Measurements from ENCODE around the gene TP53RK.

The TP53RK gene

DNA sequence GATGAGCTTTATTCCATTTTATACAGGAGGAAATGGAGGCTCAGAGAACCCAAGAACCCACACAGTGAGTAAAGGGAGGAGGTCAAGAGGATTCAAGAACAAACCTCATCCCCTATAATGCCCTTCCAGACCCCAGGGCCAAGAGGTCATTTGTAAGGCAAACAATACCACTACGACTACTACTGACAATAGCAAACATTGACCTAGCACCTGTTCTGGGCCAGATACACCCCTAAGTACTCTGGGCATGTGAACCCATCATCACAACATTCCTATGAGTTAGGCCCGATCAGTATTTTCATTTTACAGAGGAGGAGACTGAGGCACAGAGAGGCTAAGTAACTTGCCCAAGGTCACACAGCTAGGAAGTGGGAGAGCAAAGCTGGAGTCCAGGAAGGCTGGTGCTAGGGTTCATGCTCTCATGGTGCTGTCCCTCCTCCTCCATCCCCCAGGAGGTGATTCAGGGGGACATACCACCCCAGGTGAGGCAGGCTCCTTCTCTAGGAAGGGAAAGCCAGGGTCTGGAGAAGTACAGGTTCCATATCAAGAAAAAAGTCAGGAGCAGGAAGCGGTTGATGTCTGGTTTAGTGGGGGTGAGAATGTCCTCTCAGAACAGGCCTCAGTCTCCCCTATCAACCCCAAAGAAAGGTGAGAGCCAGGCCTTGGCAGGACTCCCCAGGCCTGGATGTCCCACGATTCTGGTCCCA, 51.7 kb downstream of the TP53RK start:
- DNase-seq = no peak

DNA sequence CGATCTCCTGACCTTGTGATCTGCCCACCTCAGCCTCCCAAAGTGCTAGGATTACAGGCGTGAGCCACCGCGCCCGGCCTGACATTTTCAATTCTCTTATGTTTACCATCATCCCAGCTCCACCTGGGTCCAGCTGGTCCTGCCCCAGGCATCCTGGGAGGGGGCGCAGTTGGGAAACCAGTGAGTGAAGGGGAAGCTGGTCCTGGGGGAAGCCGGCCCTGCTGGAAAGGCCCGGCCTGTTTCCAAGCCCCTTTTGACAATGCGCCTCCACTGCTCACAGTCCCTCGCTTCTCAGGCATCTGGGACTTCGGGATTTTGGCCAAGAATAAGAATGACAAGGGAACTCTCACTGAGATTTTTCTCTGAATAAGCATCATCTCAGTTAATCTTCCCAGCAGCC, 52.2 kb downstream of the TP53RK start:
- DNase-seq = no peak

DNA sequence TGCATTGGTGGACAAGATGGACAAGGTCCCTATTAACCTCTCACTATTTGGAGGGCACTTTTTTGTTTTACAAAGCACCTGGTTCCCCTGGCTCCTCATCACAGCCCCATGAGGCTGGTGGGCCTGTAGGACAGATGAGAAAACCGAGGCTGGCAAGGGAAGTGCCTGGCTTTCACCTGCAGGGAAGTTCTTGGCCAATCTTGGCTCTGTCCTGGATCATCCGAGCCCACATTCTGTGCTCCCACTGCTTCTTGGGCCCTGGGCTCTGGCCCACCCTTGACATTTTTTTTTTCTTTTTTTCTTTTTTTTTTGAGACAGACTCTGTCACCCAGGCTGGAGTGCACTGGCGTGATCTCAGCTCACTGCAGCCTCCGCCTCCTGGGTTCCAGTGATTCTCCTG, 52.7 kb downstream of the TP53RK start:
- no peak for DNase-seq

DNA sequence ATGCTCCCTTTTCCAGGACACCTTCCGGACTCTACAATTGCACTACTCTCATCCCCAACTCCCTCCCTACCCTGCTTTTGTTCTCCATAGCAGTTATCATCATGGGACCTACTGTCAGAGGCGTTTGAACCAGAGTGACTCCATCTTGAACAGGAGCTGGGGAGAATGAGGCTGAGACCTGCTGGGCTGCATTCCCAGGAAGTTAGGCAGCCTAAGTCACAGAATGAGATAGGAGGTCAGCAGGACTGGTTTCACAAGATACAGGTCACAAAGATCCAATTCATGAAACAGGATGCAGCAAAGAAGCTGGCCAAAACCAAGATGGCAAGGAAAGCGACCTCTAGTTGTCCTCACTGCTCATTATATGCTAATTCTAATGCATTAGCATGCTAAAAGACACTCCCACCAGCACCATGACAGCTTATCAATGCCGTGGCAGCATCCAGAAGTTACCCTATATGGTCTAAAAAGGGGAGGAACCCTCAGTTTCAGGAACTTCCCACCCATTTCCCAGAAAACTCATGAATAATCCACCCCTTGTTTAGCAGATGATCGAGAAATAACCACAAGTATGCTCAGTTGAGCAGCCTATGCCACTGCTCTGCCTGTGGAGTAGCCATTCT, 53.6 kb downstream of the TP53RK start:
- no peak for DNase-seq

DNA sequence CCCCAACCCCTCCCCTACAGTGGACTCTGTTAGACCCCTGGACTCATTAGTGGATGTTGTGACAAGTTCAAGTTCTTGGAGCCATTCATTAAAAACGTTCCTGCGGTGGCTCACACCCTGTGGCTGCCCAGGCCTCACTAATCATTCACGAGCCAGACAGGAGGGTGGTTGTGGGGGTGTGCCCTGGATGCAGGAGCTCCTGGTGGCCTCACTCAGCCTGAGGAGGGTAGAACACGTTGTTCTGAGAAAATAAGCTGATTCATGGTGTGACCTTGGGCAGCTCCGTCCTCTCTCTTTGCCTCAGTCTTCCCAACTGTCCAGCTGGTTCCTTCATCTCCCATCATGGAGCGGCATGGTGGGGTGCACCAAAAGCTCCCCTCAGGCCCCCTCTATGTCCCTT, 54.7 kb downstream of the TP53RK start:
- DNase-seq = no peak
